ENCODE measurements around the gene GPR137.

The GPR137 gene

GRCh38 chr11:64334764-64335735 is 49.4 kb downstream of the GPR137 start:
- H3K9me2 ChIP-seq (ENCODE audit: low read depth, low read length) = no peaks in the 10 kb centered on the region
- TF ChIP-seq EZH2 (IDR thresholded peaks at IDR 0.05; ENCODE audit: borderline replicate concordance, low read length) (no peak), CTCF (IDR thresholded peaks at IDR 0.05; ENCODE audit: low read length) (no peak)
- no peak overlapping the region for H3K9ac ChIP-seq (ENCODE audit: low read length)
- peaks cover 31% of the 10 kb centered on the region for H3K4me1 ChIP-seq (ENCODE audit: insufficient read depth, low read length, severe bottlenecking)
- H3K9me3 ChIP-seq (ENCODE audit: low read length) = no peaks in the 10 kb centered on the region
- no peaks in the 10 kb centered on the region for H4K20me1 ChIP-seq (ENCODE audit: insufficient read depth, low read length)
- no peaks in the 10 kb centered on the region for H3F3A ChIP-seq (ENCODE audit: insufficient read depth, low read length)
- H3K4me3 ChIP-seq (ENCODE audit: low read depth, low read length, poor library complexity, severe bottlenecking) = no peak overlapping the region
- no peaks in the 10 kb centered on the region for H3K27me3 ChIP-seq (ENCODE audit: insufficient read depth, low read length)
- H3K36me3 ChIP-seq (ENCODE audit: insufficient read depth, low read length) = peaks cover 9% of the 10 kb centered on the region; the same call in 1 of the 2 replicates
- H3K4me2 ChIP-seq (ENCODE audit: low read length) = no peak overlapping the region; the same call in 1 of the 2 replicates
- no peak overlapping the region for H2AFZ ChIP-seq (ENCODE audit: low read length)
- no peaks in the 10 kb centered on the region for H3K79me2 ChIP-seq (ENCODE audit: insufficient read depth, low read length)
- H3K27ac ChIP-seq (ENCODE audit: low read depth, low read length, poor library complexity, severe bottlenecking) = peak overlapping the region; percentile 47

- H3K4me3 ChIP-seq (ENCODE audit: low read depth, low read length, poor library complexity, severe bottlenecking) = no peak overlapping the region
- H3K9me2 ChIP-seq (ENCODE audit: low read depth, low read length) = no peaks in the 10 kb centered on the region
- H4K20me1 ChIP-seq (ENCODE audit: insufficient read depth, low read length) = no peaks in the 10 kb centered on the region
- no peak overlapping the region for H3K9ac ChIP-seq (ENCODE audit: low read length)
- no peak overlapping the region for H3K4me2 ChIP-seq (ENCODE audit: low read length)
- H3F3A ChIP-seq (ENCODE audit: insufficient read depth, low read length) = no peaks in the 10 kb centered on the region
- H3K27me3 ChIP-seq (ENCODE audit: insufficient read depth, low read length) = no peaks in the 10 kb centered on the region
- no peak for TF ChIP-seq CTCF (IDR thresholded peaks at IDR 0.05; ENCODE audit: low read length)
- no peak for TF ChIP-seq EZH2 (IDR thresholded peaks at IDR 0.05; ENCODE audit: borderline replicate concordance, low read length)
- H2AFZ ChIP-seq (ENCODE audit: low read length) = no peak overlapping the region
- peaks cover 39% of the 10 kb centered on the region for H3K4me1 ChIP-seq (ENCODE audit: insufficient read depth, low read length, severe bottlenecking)
- peaks cover 9% of the 10 kb centered on the region; the same call in 1 of the 2 replicates for H3K36me3 ChIP-seq (ENCODE audit: insufficient read depth, low read length)
- H3K9me3 ChIP-seq (ENCODE audit: low read length) = no peaks in the 10 kb centered on the region
- no peaks in the 10 kb centered on the region for H3K79me2 ChIP-seq (ENCODE audit: insufficient read depth, low read length)
- peak overlapping the region; percentile 26 for H3K27ac ChIP-seq (ENCODE audit: low read depth, low read length, poor library complexity, severe bottlenecking)
Measured at GRCh38 chr11:64337538-64338249, 52.0 kb downstream of the GPR137 start.

- H3K9me2 ChIP-seq (ENCODE audit: low read depth, low read length) = no peaks in the 10 kb centered on the region
- H3F3A ChIP-seq (ENCODE audit: insufficient read depth, low read length) = no peaks in the 10 kb centered on the region
- H3K9ac ChIP-seq (ENCODE audit: low read length) = peak overlapping the region; percentile 75; the same call in 1 of the 2 replicates
- H3K4me1 ChIP-seq (ENCODE audit: insufficient read depth, low read length, severe bottlenecking) = peaks cover 39% of the 10 kb centered on the region
- peak overlapping the region; percentile 79 for H3K27ac ChIP-seq (ENCODE audit: low read depth, low read length, poor library complexity, severe bottlenecking)
- peaks cover 16% of the 10 kb centered on the region; the same call in 1 of the 2 replicates for H3K36me3 ChIP-seq (ENCODE audit: insufficient read depth, low read length)
- H3K4me2 ChIP-seq (ENCODE audit: low read length) = peak overlapping the region; percentile 93
- TF ChIP-seq EZH2 (IDR thresholded peaks at IDR 0.05; ENCODE audit: borderline replicate concordance, low read length) (no peak), CTCF (IDR thresholded peaks at IDR 0.05; ENCODE audit: low read length) (no peak)
- H3K27me3 ChIP-seq (ENCODE audit: insufficient read depth, low read length) = no peaks in the 10 kb centered on the region
- no peak overlapping the region for H2AFZ ChIP-seq (ENCODE audit: low read length)
- no peaks in the 10 kb centered on the region for H3K79me2 ChIP-seq (ENCODE audit: insufficient read depth, low read length)
- H4K20me1 ChIP-seq (ENCODE audit: insufficient read depth, low read length) = no peaks in the 10 kb centered on the region
- H3K9me3 ChIP-seq (ENCODE audit: low read length) = no peaks in the 10 kb centered on the region
- H3K4me3 ChIP-seq (ENCODE audit: low read depth, low read length, poor library complexity, severe bottlenecking) = peak overlapping the region; percentile 70
Measured at GRCh38 chr11:64338716-64339115, 53.1 kb downstream of the GPR137 start.

All from OCI-LY1 (cell line).